Stomach (tissue), 4 donors: Measurements from ENCODE around the gene WDR5.

Experiments used
- EP300 ChIP-seq: sonication (generic); formaldehyde crosslinking; IDR thresholded peaks from one replicate; pipeline ENCODE4 v1.6.1; 2017; ENCODE audit warnings: antibody characterized with exemption
- POLR2A ChIP-seq, 4 donors: fragments of 450-650 bp; IDR thresholded peaks; one replicate each; pipeline ENCODE4 v1.6.1; 2016; ENCODE audit warnings: antibody characterized with exemption in 4 of 4, control low read depth in 2 of 4, mild to moderate bottlenecking in 1 of 4, moderate library complexity in 1 of 4
- POLR2AphosphoS5 ChIP-seq, 3 donors: sonication (generic); formaldehyde crosslinking; IDR thresholded peaks; one replicate each; pipeline ENCODE4 v1.6.1; 2016; ENCODE audit warnings: antibody characterized with exemption in 3 of 3
- TF ChIP-seq, protein P1 (sequence below), 7 experiments: fragments of 450-650 bp in 4 of 7; fragments of 200-600 bp in 3 of 7; sonication (generic) in 3 of 7; IDR thresholded peaks; one replicate each; pipeline ENCODE4 v1.5.1; 2016 to 2019; ENCODE audit warnings: antibody characterized with exemption in 7 of 7, control low read depth in 2 of 7, mild to moderate bottlenecking in 1 of 7

DNA sequence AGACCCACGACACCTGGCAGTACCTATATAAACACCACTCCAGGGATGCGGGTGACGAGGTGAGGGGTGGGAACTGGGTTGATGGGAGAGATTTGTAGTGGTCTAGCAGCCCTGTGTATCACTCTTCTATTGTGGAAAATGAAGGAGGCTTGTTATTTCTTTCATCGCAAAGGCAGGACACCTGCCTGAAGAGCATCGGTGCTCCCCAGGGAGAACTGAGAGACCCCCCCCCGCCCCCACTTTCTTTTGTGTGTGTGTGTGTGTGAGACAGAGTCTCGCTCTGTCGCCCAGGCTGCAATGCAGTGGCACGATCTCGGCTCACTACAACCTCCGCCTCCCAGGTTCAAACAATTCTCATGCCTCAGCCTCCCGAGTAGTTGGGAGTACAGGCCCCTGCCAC lies 8.3 kb upstream of the WDR5 start:
- TF ChIP-seq POLR2A (IDR thresholded peaks at IDR 0.05) (no peak), EP300 (no peak), POLR2AphosphoS5 (IDR thresholded peaks at IDR 0.05) (no peak)
- TF ChIP-seq, protein P1, sequence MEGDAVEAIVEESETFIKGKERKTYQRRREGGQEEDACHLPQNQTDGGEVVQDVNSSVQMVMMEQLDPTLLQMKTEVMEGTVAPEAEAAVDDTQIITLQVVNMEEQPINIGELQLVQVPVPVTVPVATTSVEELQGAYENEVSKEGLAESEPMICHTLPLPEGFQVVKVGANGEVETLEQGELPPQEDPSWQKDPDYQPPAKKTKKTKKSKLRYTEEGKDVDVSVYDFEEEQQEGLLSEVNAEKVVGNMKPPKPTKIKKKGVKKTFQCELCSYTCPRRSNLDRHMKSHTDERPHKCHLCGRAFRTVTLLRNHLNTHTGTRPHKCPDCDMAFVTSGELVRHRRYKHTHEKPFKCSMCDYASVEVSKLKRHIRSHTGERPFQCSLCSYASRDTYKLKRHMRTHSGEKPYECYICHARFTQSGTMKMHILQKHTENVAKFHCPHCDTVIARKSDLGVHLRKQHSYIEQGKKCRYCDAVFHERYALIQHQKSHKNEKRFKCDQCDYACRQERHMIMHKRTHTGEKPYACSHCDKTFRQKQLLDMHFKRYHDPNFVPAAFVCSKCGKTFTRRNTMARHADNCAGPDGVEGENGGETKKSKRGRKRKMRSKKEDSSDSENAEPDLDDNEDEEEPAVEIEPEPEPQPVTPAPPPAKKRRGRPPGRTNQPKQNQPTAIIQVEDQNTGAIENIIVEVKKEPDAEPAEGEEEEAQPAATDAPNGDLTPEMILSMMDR (IDR thresholded peaks at IDR 0.05) = no peak
